OCI-LY7 (cell line): Measurements from ENCODE around the gene ATG10. TPM values are rescaled to one million over a fixed set of nuclear protein-coding genes. Genes with fewer than 3 reads are reported as not detected.
"Not testable (repeated sequence)": the region's sequence is repeated elsewhere in the genome, so short reads cannot be mapped to it uniquely, and the experiment has no call there.

ENCODE experiments used
- BruUV-seq: library from RNA; stranded (reverse); fragments of 400-500 nt; replicated peaks from 2 replicates; lab custom pipeline; 2021; lab: Mats Ljungman, UMichigan
- CTCF ChIA-PET: fragments of 300-600 bp; sonication (Branson Sonifier 250); formaldehyde crosslinking; loops from one replicate; lab custom pipeline; 2022; ENCODE audit warnings: antibody characterized with exemption; ENCODE audit not compliant: unreplicated experiment; lab: Charles Lee
- POLR2A ChIA-PET: fragments of 300-600 bp; sonication (Branson Sonifier 250); formaldehyde crosslinking; loops from one replicate; lab custom pipeline; 2022; ENCODE audit warnings: antibody characterized with exemption; lab: Charles Lee
- DNase-seq: peaks from one replicate; pipeline ENCODE4 v3.0.0-alpha.2; 2015; ENCODE audit warnings: low spot score
- H2AFZ ChIP-seq: fragments of 200-600 bp; sonication (generic), shearing (Covaris generic); 2 replicates; pipeline ENCODE4 v1.6.1; 2014; ENCODE audit warnings: mild to moderate bottlenecking, antibody characterized with exemption, low read length, moderate library complexity
- H3K27ac ChIP-seq: fragments of 200-600 bp; sonication (generic); 2 replicates; pipeline ENCODE4 v1.5.1; 2014; ENCODE audit warnings: mixed run types, low read depth, mild to moderate bottlenecking, moderate library complexity, low read length, inconsistent platforms; ENCODE audit not compliant: poor library complexity, severe bottlenecking
- H3K36me3 ChIP-seq: fragments of 200-600 bp; sonication (generic); 2 replicates; pipeline ENCODE4 v1.6.1; 2014; ENCODE audit warnings: mild to moderate bottlenecking, antibody characterized with exemption, low read length, moderate library complexity, mixed read lengths; ENCODE audit not compliant: insufficient read depth
- H3K4me1 ChIP-seq: fragments of 200-600 bp; sonication (generic); 2 replicates; pipeline ENCODE4 v1.5.1; 2014; ENCODE audit warnings: mild to moderate bottlenecking, low read length; ENCODE audit not compliant: insufficient read depth, poor library complexity, severe bottlenecking
- H3K4me2 ChIP-seq: fragments of 200-600 bp; sonication (generic); 2 replicates; pipeline ENCODE4 v1.6.1; 2014; ENCODE audit warnings: mild to moderate bottlenecking, low read length
- H3K4me3 ChIP-seq: fragments of 200-600 bp; sonication (generic); 2 replicates; pipeline ENCODE4 v1.5.1; 2014; ENCODE audit warnings: mild to moderate bottlenecking, low read depth, low read length; ENCODE audit not compliant: poor library complexity, severe bottlenecking
- H3K79me2 ChIP-seq: fragments of 200-600 bp; sonication (generic); 2 replicates; pipeline ENCODE4 v1.6.1; 2016; ENCODE audit warnings: low read depth, mild to moderate bottlenecking, low read length, moderate library complexity, mixed read lengths; ENCODE audit not compliant: insufficient read depth
- H3K9me2 ChIP-seq: fragments of 200-600 bp; sonication (generic); 2 replicates; pipeline ENCODE4 v1.6.1; 2016; ENCODE audit warnings: mild to moderate bottlenecking, low read length, mixed read lengths; ENCODE audit not compliant: insufficient read depth
- H3K9me3 ChIP-seq: fragments of 200-600 bp; sonication (generic); 2 replicates; pipeline ENCODE4 v1.6.1; 2014; ENCODE audit warnings: mild to moderate bottlenecking, mixed run types, low read length, mixed read lengths
- H4K20me1 ChIP-seq: fragments of 200-600 bp; sonication (generic); 2 replicates; pipeline ENCODE4 v1.6.1; 2014; ENCODE audit warnings: mild to moderate bottlenecking, antibody characterized with exemption, low read length, moderate library complexity, mixed read lengths; ENCODE audit not compliant: insufficient read depth
- EZH2phosphoT487 ChIP-seq: fragments of 200-600 bp; sonication (generic); IDR thresholded peaks from 2 replicates; pipeline ENCODE4 v1.6.1; 2018; ENCODE audit warnings: low read depth, borderline replicate concordance, mild to moderate bottlenecking, mixed run types, antibody characterized with exemption, low read length, moderate library complexity, mixed read lengths
- intact Hi-C: fragments of 100-400 bp; cut with micrococcal nuclease; formaldehyde crosslinking; loops from one replicate; pipeline ENCODE4 v1.10.0; 2022; ENCODE audit not compliant: unreplicated experiment
- total RNA-seq, 2 experiments: library from RNA; depleted of rRNA in 1 of 2; stranded (reverse); fragments of >200 nt in 1 of 2; shearing (Covaris generic) in 1 of 2; gene quantifications; 2 replicates each; pipeline ENCODE4 v1.2.3, GENCODE V29; 2014 to 2022
- TF ChIP-seq, protein P1 (sequence below): fragments of 200-600 bp; sonication (generic); conservative IDR thresholded peaks from 2 replicates; pipeline ENCODE4 v1.5.1; 2014; ENCODE audit warnings: mild to moderate bottlenecking, antibody characterized with exemption, low read length, moderate library complexity, mixed read lengths

Gene ATG10
- total RNA-seq, 2 experiments from 2014 or later: 5.4 to 14.8 TPM

DNA sequence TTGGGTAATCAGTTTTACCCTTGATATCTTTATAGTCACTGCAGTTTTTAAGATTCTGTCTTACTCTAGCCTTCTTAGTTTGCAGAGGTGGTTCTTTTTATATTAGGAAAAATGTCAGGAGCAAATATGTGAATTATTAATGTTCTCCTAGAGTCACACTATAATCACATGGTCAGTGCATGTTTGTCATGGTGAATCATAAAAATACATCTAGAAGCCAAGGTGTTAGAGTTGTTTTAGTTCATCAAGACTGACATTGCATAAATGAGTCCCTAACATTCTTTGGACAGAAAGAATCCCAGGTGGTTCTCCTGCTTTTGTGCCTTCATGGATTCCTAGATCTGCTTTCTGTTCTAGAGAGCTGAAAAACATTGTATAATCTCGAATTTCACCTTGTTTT is 22.9 kb downstream of the ATG10 start:
- CTCF ChIA-PET: interaction anchor here (1.1 kb wide), 1 partner anchor 15 kb away, joined by 3 read pairs; no protein-coding TSS in a partner anchor
- no peak overlapping the region for H2AFZ ChIP-seq
- H4K20me1 ChIP-seq: no peaks in the 10 kb centered on the region
- H3K27ac ChIP-seq: no peak overlapping the region
- H3K4me2 ChIP-seq: no peak overlapping the region
- intact Hi-C loops: no loop called here
- H3K9me3 ChIP-seq: no peaks in the 10 kb centered on the region
- no peaks in the 10 kb centered on the region for H3K9me2 ChIP-seq
- DNase-seq: no peak
- no peaks in the 10 kb centered on the region for H3K79me2 ChIP-seq
- TF ChIP-seq, protein P1, sequence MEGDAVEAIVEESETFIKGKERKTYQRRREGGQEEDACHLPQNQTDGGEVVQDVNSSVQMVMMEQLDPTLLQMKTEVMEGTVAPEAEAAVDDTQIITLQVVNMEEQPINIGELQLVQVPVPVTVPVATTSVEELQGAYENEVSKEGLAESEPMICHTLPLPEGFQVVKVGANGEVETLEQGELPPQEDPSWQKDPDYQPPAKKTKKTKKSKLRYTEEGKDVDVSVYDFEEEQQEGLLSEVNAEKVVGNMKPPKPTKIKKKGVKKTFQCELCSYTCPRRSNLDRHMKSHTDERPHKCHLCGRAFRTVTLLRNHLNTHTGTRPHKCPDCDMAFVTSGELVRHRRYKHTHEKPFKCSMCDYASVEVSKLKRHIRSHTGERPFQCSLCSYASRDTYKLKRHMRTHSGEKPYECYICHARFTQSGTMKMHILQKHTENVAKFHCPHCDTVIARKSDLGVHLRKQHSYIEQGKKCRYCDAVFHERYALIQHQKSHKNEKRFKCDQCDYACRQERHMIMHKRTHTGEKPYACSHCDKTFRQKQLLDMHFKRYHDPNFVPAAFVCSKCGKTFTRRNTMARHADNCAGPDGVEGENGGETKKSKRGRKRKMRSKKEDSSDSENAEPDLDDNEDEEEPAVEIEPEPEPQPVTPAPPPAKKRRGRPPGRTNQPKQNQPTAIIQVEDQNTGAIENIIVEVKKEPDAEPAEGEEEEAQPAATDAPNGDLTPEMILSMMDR: no peak
- no peak for TF ChIP-seq EZH2phosphoT487
- H3K4me3 ChIP-seq: no peak overlapping the region
- H3K4me1 ChIP-seq: no peaks in the 10 kb centered on the region
- no TSS peak for BruUV-seq
- POLR2A ChIA-PET: interaction anchor here (0.9 kb wide), 1 partner anchor 15 kb away, joined by 3 read pairs; no protein-coding TSS in a partner anchor
- 0 out of 2 replicates have a peak, but pooled peaks cover 5% of the 10 kb centered on the region for H3K36me3 ChIP-seq

DNA sequence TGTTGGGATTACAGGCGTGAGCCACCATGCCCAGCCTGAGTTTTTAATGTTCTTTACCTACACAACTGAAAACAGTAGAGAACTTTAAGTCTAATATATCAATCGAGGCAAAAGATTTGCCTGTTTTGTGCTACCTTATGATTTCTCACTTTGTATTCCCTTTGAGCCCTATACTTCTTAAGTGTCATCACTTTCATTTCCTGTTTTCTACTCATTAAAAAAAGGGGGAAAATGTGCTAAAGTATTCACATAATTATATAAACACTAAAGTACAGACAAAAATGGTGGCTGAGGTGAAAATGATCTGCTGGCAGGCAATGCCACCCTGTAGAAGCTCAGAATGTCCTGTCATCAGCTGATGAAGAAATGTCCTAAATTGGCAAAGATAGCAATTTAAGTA is 23.6 kb downstream of the ATG10 start:
- no peaks in the 10 kb centered on the region for H3K9me2 ChIP-seq
- no peaks in the 10 kb centered on the region for H4K20me1 ChIP-seq
- TF ChIP-seq EZH2phosphoT487: no peak
- TF ChIP-seq, protein P1: no peak
- H2AFZ ChIP-seq: no peak overlapping the region
- no peaks in the 10 kb centered on the region for H3K9me3 ChIP-seq
- ChIA-PET CTCF (no interaction called here), POLR2A (interaction anchor here (0.9 kb wide), 1 partner anchor 15 kb away, joined by 3 read pairs; no protein-coding TSS in a partner anchor)
- BruUV-seq: no TSS peak
- intact Hi-C loops: no loop called here
- DNase-seq: no peak
- no peaks in the 10 kb centered on the region for H3K4me1 ChIP-seq
- H3K79me2 ChIP-seq: no peaks in the 10 kb centered on the region
- no peak overlapping the region for H3K27ac ChIP-seq
- H3K36me3 ChIP-seq: 0 out of 2 replicates have a peak, but pooled peaks cover 5% of the 10 kb centered on the region
- no peak overlapping the region for H3K4me3 ChIP-seq
- no peak overlapping the region for H3K4me2 ChIP-seq

- no peak for DNase-seq
- H4K20me1 ChIP-seq: no peaks in the 10 kb centered on the region
- no peak for TF ChIP-seq EZH2phosphoT487
- TF ChIP-seq, protein P1: no peak
- H3K4me3 ChIP-seq: no peak overlapping the region
- intact Hi-C loops: no loop called here
- no TSS peak for BruUV-seq
- H3K9me2 ChIP-seq: no peaks in the 10 kb centered on the region
- no peaks in the 10 kb centered on the region for H3K4me1 ChIP-seq
- H3K4me2 ChIP-seq: no peak overlapping the region
- no peak overlapping the region for H3K27ac ChIP-seq
- H3K79me2 ChIP-seq: no peaks in the 10 kb centered on the region
- ChIA-PET CTCF (no interaction called here), POLR2A (no interaction called here)
- no peaks in the 10 kb centered on the region for H3K9me3 ChIP-seq
- H3K36me3 ChIP-seq: no peaks in the 10 kb centered on the region
- H2AFZ ChIP-seq: no peak overlapping the region
Measured at GRCh38 chr5:82004511-82004910, 32.7 kb downstream of the ATG10 start.

DNA sequence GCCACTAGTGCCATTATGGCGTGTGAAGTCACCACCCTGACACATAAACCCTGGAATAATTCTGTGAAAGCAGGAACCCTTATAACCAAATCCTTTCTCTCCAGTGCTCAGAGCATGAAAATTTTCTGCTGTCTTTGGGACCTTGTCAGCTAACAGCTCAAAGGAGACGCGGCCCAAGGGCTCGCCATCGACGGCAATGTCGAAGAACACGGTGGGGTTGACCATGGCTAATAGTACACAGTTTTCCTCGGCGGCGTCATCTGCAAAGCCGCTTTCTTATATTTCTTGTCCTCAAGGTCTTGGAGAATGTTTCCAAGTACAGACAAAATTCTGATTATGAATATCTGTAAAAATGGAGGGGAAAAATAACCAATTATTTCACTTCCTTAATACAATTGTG is 38.0 kb downstream of the ATG10 start:
- H3K4me1 ChIP-seq, H3K9me2 ChIP-seq, H2AFZ ChIP-seq, H4K20me1 ChIP-seq, CTCF ChIA-PET, H3K27ac ChIP-seq, intact Hi-C loops, H3K9me3 ChIP-seq, H3K36me3 ChIP-seq, H3K79me2 ChIP-seq, BruUV-seq, DNase-seq, H3K4me2 ChIP-seq, H3K4me3 ChIP-seq: not testable (repeated sequence)
- POLR2A ChIA-PET: interaction anchor here (0.6 kb wide), 1 partner anchor 31 kb away, joined by 3 read pairs; no protein-coding TSS in a partner anchor
